GM19035 (cell line): Measurements from ENCODE around the gene CMTM1.
"Not testable (repeated sequence)": the region's sequence is repeated elsewhere in the genome, so short reads cannot be mapped to it uniquely, and the experiment has no call there.

Experiments
- ATAC-seq: cut with Tn5 transposase; IDR thresholded peaks from one replicate; pipeline ENCODE4 v1.9.1; 2021; ENCODE audit not compliant: unreplicated experiment

CMTM1 gene

GRCh38 chr16:66610111-66610820 lies 44.0 kb downstream of the CMTM1 start:
- no peak for ATAC-seq

GRCh38 chr16:66611911-66612310 lies 45.7 kb downstream of the CMTM1 start:
- not testable (repeated sequence) for ATAC-seq

GRCh38 chr16:66612422-66612821 lies 46.2 kb downstream of the CMTM1 start:
- ATAC-seq: no peak

GRCh38 chr16:66614161-66614802 lies 48.0 kb downstream of the CMTM1 start:
- ATAC-seq: no peak

GRCh38 chr16:66616169-66616568 lies 49.9 kb downstream of the CMTM1 start:
- ATAC-seq: no peak

- ATAC-seq: no peak
Observed at GRCh38 chr16:66616592-66616991, 50.4 kb downstream of the CMTM1 start.

GRCh38 chr16:66617010-66617434 lies 50.8 kb downstream of the CMTM1 start:
- ATAC-seq: no peak

GRCh38 chr16:66617728-66618127 lies 51.5 kb downstream of the CMTM1 start:
- no peak for ATAC-seq

GRCh38 chr16:66618588-66619375 lies 52.5 kb downstream of the CMTM1 start:
- ATAC-seq: no peak

- no peak for ATAC-seq
Observed at GRCh38 chr16:66619534-66620428, 53.5 kb downstream of the CMTM1 start.

GRCh38 chr16:66620429-66620795 lies 54.2 kb downstream of the CMTM1 start:
- no peak for ATAC-seq

- ATAC-seq: no peak
Observed at GRCh38 chr16:66621973-66622372, 55.7 kb downstream of the CMTM1 start.

GRCh38 chr16:66622863-66623262 lies 56.6 kb downstream of the CMTM1 start:
- no peak for ATAC-seq

- no peak for ATAC-seq
Observed at GRCh38 chr16:66623755-66624154, 57.5 kb downstream of the CMTM1 start.

GRCh38 chr16:66627611-66628378 lies 61.6 kb downstream of the CMTM1 start:
- ATAC-seq: not testable (repeated sequence)
